ENCODE results near the gene BAHCC1. TPM values are rescaled to one million over a fixed set of nuclear protein-coding genes. Genes with fewer than 3 reads are reported as not detected.

BAHCC1 gene
- total and polyA plus RNA-seq, 2 of the 4 experiments (the other 2 are of a cell fraction), result 0.36 to 7.8 TPM

GRCh38 chr17:81346908-81347349 is 48.3 kb upstream of the BAHCC1 start:
- H3K56ac ChIP-seq (ENCODE audit: extremely low read depth, insufficient read depth, low read length), result peak overlapping the region; percentile 39
- no peak overlapping the region for H2BK5ac ChIP-seq (ENCODE audit: low read depth, low read length, poor library complexity, severe bottlenecking)
- peak overlapping the region; percentile 86 for H3K14ac ChIP-seq (replicated peaks; ENCODE audit: low read depth, low read length)
- TF ChIP-seq RAD21 (IDR thresholded peaks at IDR 0.05; ENCODE audit: low read length), result no peak
- TF ChIP-seq SMC3 (IDR thresholded peaks at IDR 0.05; ENCODE audit: low read depth, low read length), result no peak
- TF ChIP-seq RCOR1 (IDR thresholded peaks at IDR 0.05; ENCODE audit: insufficient replicate concordance, low read length), result no peak
- no peak for TF ChIP-seq ELK1 (IDR thresholded peaks at IDR 0.05; ENCODE audit: borderline replicate concordance, low read depth, low read length)
- TF ChIP-seq CHD1 (IDR thresholded peaks at IDR 0.05; ENCODE audit: low read depth, low read length), result no peak
- no peak for TF ChIP-seq NFE2L2 (IDR thresholded peaks at IDR 0.05; ENCODE audit: low read depth, low read length)
- TF ChIP-seq MAFK (IDR thresholded peaks at IDR 0.05; ENCODE audit: low read depth, low read length), result no peak
- no peak for TF ChIP-seq FOS (IDR thresholded peaks at IDR 0.05; ENCODE audit: low read depth, low read length)
- TF ChIP-seq RFX5 (IDR thresholded peaks at IDR 0.05; ENCODE audit: low read depth, low read length), result no peak
- TF ChIP-seq CTCF (conservative IDR thresholded peaks at IDR 0.05; ENCODE audit: low read depth, low read length), result no peak
- TF ChIP-seq BHLHE40 (IDR thresholded peaks at IDR 0.05; ENCODE audit: low read depth, low read length), result no peak
- TF ChIP-seq CEBPB (IDR thresholded peaks at IDR 0.05; ENCODE audit: low read depth, low read length), result no peak
- TF ChIP-seq USF2 (IDR thresholded peaks at IDR 0.05; ENCODE audit: low read depth, low read length), result no peak
- no peak for TF ChIP-seq MXI1 (IDR thresholded peaks at IDR 0.05; ENCODE audit: borderline replicate concordance, low read depth, low read length)
- no peak for TF ChIP-seq MAZ (IDR thresholded peaks at IDR 0.05; ENCODE audit: borderline replicate concordance, low read depth, low read length)
- TF ChIP-seq POLR2A (IDR thresholded peaks at IDR 0.05; ENCODE audit: low read depth, low read length), result no peak
- peak overlapping the region; percentile 76 for H3K4me3 ChIP-seq (ENCODE audit: insufficient read depth, low read depth, low read length)
- BruUV-seq (replicated peaks), result no TSS peak
- dilution Hi-C loops (cut with HindIII; ENCODE audit: low sequenced_read_pairs, unreplicated experiment) (no loop called here), intact Hi-C loops (cut with micrococcal nuclease) (loop anchor here (1.0 kb wide), 1 partner anchor 47 kb away; no protein-coding TSS in a partner anchor), in situ Hi-C loops (cut with MboI; ENCODE audit: low sequenced_read_pairs) (no loop called here)
- H2AK5ac ChIP-seq (ENCODE audit: low read depth, low read length), result peak overlapping the region; percentile 99
- H2BK15ac ChIP-seq (ENCODE audit: low read depth, low read length), result no peak overlapping the region
- 77% methylated on average over 2 of the region's 11 CpGs; no CpG with 5 or more reads in 1 of the 2 experiments for WGBS, 2 experiments (ENCODE audit: extremely low coverage in 2 of 2, insufficient read length in 1 of 2)
- peak overlapping the region; percentile 78 for H3K27ac ChIP-seq (ENCODE audit: insufficient read depth, low read length)
- no peaks in the 10 kb centered on the region for H3K9me3 ChIP-seq (ENCODE audit: control insufficient read depth, insufficient read depth, low read length)
- peaks cover 3 to 8% of the 10 kb centered on the region in 2 experiments; a peak in 3 of 4 replicates for H3K79me1 ChIP-seq (ENCODE audit: low read depth in 1 of 2, low read length in 2 of 2)
- peak overlapping the region; percentile 94 for H2AK9ac ChIP-seq (replicated peaks; ENCODE audit: low read depth, low read length, poor library complexity)
- H2BK120ac ChIP-seq (ENCODE audit: low read depth, low read length), result peak overlapping the region; percentile 21; the same call in 1 of the 2 replicates
- peak overlapping the region; percentile 98 for H3K4me2 ChIP-seq (ENCODE audit: low read depth, low read length)
- peak overlapping the region; percentile 90 for H3K9ac ChIP-seq (ENCODE audit: low read depth, low read length)
- H3K18ac ChIP-seq (ENCODE audit: low read depth, low read length), result no peak overlapping the region; the same call in 1 of the 2 replicates
- ChIA-PET POLR2A (ENCODE audit: unreplicated experiment) (no interaction called here), CTCF (no interaction called here)
- H3K4ac ChIP-seq (ENCODE audit: low read depth, low read length), result peak overlapping the region; percentile 89
- H2BK20ac ChIP-seq (ENCODE audit: low read depth, low read length), result no peak overlapping the region
- H2AFZ ChIP-seq (replicated peaks; ENCODE audit: low read length, poor library complexity), result peak overlapping the region; percentile 94
- H3K9me1 ChIP-seq (ENCODE audit: insufficient read depth, low read length), result peaks cover 10% of the 10 kb centered on the region; the same call in 1 of the 2 replicates
- DNase-seq (no peak), ATAC-seq (ENCODE audit: low read depth) (no peak)
- H4K20me1 ChIP-seq (ENCODE audit: insufficient read depth, low read length), result peaks cover 20% of the 10 kb centered on the region
- peaks cover 4% of the 10 kb centered on the region for H3K36me3 ChIP-seq (ENCODE audit: control insufficient read depth, insufficient read depth, low read length)
- no peaks in the 10 kb centered on the region for H3K27me3 ChIP-seq (ENCODE audit: control insufficient read depth, insufficient read depth, low read length)
- H4K91ac ChIP-seq (ENCODE audit: insufficient read depth, low read depth, low read length), result peak overlapping the region; percentile 74; the same call in 1 of the 2 replicates
- peaks cover 6% of the 10 kb centered on the region; the same call in 1 of the 2 replicates for H3K4me1 ChIP-seq (ENCODE audit: control insufficient read depth, insufficient read depth, low read length)
- H4K5ac ChIP-seq (ENCODE audit: low read depth, low read length), result no peak overlapping the region
- 0 out of 4 replicates have a peak overlapping the region, but pooled peaks of 1 of the 2 experiments have one; percentile 55 for H4K8ac ChIP-seq (ENCODE audit: low read depth in 2 of 2, low read length in 2 of 2)
- H3K23ac ChIP-seq (ENCODE audit: low read depth, low read length), result peak overlapping the region; percentile 95
